Measurements from ENCODE around the gene TCF12. TPM values are rescaled to one million over a fixed set of nuclear protein-coding genes. Genes with fewer than 3 reads are reported as not detected.

Gene TCF12
- total RNA-seq, 2 donors from 2014 or later: 91.8 to 107 TPM

GRCh38 chr15:57015897-57016296 lies 97.5 kb downstream of the TCF12 start:
- Histone ChIP-seq H3K27me3 (replicated peaks; ENCODE audit: insufficient read depth) (no peaks in the 10 kb centered on the region), H3K4me3 (no peak overlapping the region), H3K36me3 (no peaks in the 10 kb centered on the region), H3K4me1 (ENCODE audit: control insufficient read depth in 1 of 2, low read depth in 2 of 2) (peaks cover 15 to 17% of the 10 kb centered on the region in 2 donors), H3K27ac (no peak overlapping the region), H3K9me3 (no peaks in the 10 kb centered on the region)
- TF ChIP-seq, protein P1, sequence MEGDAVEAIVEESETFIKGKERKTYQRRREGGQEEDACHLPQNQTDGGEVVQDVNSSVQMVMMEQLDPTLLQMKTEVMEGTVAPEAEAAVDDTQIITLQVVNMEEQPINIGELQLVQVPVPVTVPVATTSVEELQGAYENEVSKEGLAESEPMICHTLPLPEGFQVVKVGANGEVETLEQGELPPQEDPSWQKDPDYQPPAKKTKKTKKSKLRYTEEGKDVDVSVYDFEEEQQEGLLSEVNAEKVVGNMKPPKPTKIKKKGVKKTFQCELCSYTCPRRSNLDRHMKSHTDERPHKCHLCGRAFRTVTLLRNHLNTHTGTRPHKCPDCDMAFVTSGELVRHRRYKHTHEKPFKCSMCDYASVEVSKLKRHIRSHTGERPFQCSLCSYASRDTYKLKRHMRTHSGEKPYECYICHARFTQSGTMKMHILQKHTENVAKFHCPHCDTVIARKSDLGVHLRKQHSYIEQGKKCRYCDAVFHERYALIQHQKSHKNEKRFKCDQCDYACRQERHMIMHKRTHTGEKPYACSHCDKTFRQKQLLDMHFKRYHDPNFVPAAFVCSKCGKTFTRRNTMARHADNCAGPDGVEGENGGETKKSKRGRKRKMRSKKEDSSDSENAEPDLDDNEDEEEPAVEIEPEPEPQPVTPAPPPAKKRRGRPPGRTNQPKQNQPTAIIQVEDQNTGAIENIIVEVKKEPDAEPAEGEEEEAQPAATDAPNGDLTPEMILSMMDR (IDR thresholded peaks at IDR 0.05): no peak
- ATAC-seq (ENCODE audit: insufficient number of reproducible peaks, low FRiP score, low read depth) (no peak), DNase-seq (ENCODE audit: low spot score) (no peak)

- peaks cover 15 to 17% of the 10 kb centered on the region in 2 donors for H3K4me1 ChIP-seq (ENCODE audit: control insufficient read depth in 1 of 2, low read depth in 2 of 2)
- H3K27ac ChIP-seq: no peak overlapping the region
- ATAC-seq (ENCODE audit: insufficient number of reproducible peaks, low FRiP score, low read depth): no peak
- no peaks in the 10 kb centered on the region for H3K36me3 ChIP-seq
- TF ChIP-seq, protein P1 (IDR thresholded peaks at IDR 0.05): no peak
- no peaks in the 10 kb centered on the region for H3K9me3 ChIP-seq
- DNase-seq (ENCODE audit: low spot score): no peak
- no peaks in the 10 kb centered on the region for H3K27me3 ChIP-seq (replicated peaks; ENCODE audit: insufficient read depth)
- no peak overlapping the region for H3K4me3 ChIP-seq
These were observed 98.6 kb downstream of the TCF12 start for GRCh38 chr15:57017024-57017423.

DNA sequence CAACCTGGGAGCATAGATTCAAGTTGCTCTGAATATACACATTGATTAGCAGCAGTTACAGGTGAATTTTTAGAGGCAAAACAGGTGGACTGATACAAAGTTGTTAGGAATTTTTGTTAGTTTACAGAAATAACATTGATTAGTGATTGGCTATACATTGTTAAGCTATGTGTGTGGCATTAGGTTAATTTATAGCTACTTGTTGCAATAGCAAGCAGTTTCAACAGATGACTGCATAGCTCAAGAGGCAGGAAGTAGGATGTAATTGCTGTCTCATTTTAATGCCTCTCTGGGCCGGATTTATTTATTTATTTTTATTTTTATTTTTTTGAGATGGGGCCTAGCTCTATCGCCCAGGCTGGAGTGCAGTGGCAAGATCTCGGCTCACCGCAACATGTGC lies 99.7 kb downstream of the TCF12 start:
- Histone ChIP-seq H3K27ac (no peak overlapping the region), H3K9me3 (no peaks in the 10 kb centered on the region), H3K4me3 (no peak overlapping the region), H3K36me3 (no peaks in the 10 kb centered on the region), H3K27me3 (replicated peaks; ENCODE audit: insufficient read depth) (no peaks in the 10 kb centered on the region), H3K4me1 (ENCODE audit: control insufficient read depth in 1 of 2, low read depth in 2 of 2) (peaks cover 15 to 17% of the 10 kb centered on the region in 2 donors)
- ATAC-seq (ENCODE audit: insufficient number of reproducible peaks, low FRiP score, low read depth) (no peak), DNase-seq (ENCODE audit: low spot score) (no peak)
- TF ChIP-seq, protein P1 (IDR thresholded peaks at IDR 0.05): no peak

DNA sequence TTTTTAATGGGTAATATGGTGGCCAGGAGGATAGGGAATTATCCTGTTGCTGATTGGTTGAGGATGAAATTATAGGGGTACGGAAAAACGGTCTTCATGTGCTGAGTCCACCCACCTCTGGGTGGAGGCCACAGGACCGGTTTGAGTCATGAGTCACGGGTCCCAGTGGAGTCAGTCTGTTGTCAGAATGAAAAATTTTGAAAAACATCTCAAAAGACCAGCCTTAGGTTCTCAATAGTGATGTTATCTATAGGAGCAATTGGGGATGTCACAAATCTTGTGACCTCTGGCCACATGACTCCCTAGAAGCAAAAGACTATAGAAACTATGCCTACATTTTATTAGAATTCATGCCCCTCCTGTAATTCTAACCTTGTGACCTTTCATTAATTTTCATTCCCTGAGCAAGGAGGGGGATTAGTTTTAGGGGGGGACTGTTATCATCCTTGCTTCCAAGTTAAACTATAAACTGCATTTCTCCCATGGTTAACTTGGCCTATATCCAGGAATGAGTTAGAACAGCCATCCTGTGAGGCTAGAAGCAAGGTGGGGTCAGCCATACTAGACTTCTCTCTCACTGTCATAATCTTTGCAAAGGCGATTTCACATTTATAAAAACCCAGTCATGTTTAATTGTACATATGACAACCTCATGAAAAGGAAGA lies 101.2 kb downstream of the TCF12 start:
- Histone ChIP-seq H3K27me3 (replicated peaks; ENCODE audit: insufficient read depth) (no peaks in the 10 kb centered on the region), H3K4me3 (no peak overlapping the region), H3K4me1 (ENCODE audit: control insufficient read depth in 1 of 2, low read depth in 2 of 2) (peaks cover 15% of the 10 kb centered on the region in 2 donors), H3K9me3 (no peaks in the 10 kb centered on the region), H3K36me3 (no peaks in the 10 kb centered on the region), H3K27ac (no peak overlapping the region)
- TF ChIP-seq, protein P1 (IDR thresholded peaks at IDR 0.05): no peak
- no peak for DNase-seq (ENCODE audit: low spot score)
- no peak for ATAC-seq (ENCODE audit: insufficient number of reproducible peaks, low FRiP score, low read depth)

DNA sequence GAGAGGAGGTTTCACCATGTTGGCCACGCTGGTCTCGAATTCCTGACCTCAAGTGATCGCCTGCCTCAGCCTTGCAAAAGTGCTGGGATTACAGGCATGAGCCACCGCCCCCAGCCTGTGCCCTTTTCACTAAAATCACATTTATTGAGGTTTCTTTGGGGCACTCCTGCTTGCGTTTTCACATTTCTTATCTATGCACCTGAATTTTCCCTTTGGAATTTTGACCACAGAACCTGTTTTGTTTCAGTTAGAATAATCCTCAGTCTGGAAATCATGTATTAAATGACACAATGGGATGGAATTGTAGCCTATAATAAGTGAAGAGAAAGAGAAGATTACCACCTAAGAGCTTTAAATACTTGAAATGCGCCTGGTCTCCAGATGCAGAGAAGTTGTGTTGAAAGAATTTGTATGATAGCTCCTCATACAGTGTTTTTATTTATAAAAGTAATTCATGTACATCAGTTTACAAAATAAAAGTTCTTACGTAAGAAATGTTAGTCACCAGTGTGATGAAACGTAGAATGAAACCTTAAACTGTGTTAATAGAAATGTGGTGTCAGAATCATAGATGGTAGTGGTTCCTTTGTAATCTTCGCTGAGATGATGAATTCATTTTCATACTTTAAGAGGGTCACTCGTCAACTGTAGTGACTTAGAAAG lies 107.0 kb downstream of the TCF12 start:
- H3K9me3 ChIP-seq: no peaks in the 10 kb centered on the region
- H3K4me3 ChIP-seq: no peak overlapping the region
- TF ChIP-seq, protein P1 (IDR thresholded peaks at IDR 0.05): no peak
- ATAC-seq (ENCODE audit: insufficient number of reproducible peaks, low FRiP score, low read depth): no peak
- no peaks in the 10 kb centered on the region for H3K36me3 ChIP-seq
- DNase-seq (ENCODE audit: low spot score): no peak
- no peaks in the 10 kb centered on the region for H3K27me3 ChIP-seq (replicated peaks; ENCODE audit: insufficient read depth)
- H3K4me1 ChIP-seq (ENCODE audit: control insufficient read depth in 1 of 2, low read depth in 2 of 2): peaks cover 0 to 7% of the 10 kb centered on the region in 2 donors
- H3K27ac ChIP-seq: no peak overlapping the region
